A549 (cell line): ENCODE results near the gene PARP9. TPM values are rescaled to one million over a fixed set of nuclear protein-coding genes. Genes with fewer than 3 reads are reported as not detected.
A peak's percentile ranks its signal among the peaks of the same experiment; 100 is the strongest.

Source experiments
- ATAC-seq, 2 experiments: fragments of 200-7000 bp in 1 of 2; fragments of >200 bp in 1 of 2; cut with Nextera tagmentation in 1 of 2; cut with Tn5 transposase in 1 of 2; 3 replicates each; pipeline versions ENCODE4 v1.8.0 to v1.9.1; 2018 to 2020; ENCODE audit warnings: mild to moderate bottlenecking in 1 of 2, moderate library complexity in 1 of 2
- CTCF ChIA-PET: fragments of 300-600 bp; sonication (Branson Sonifier 250); formaldehyde crosslinking; extraction: SDS; loops from one replicate; lab custom pipeline; 2021; ENCODE audit warnings: antibody characterized with exemption, inconsistent platforms; lab: Yijun Ruan, JAX
- POLR2A ChIA-PET: fragments of 350-600 bp; formaldehyde crosslinking; extraction: SDS; loops from one replicate; lab custom pipeline; 2021; ENCODE audit warnings: antibody characterized with exemption, inconsistent platforms; lab: Yijun Ruan, JAX
- DNase-seq, 2 experiments: peaks; one replicate each; pipeline versions ENCODE4 v3.0.0 to v3.0.0-alpha.2; 2011 to 2016; ENCODE audit warnings: low read depth in 1 of 2, low spot score in 1 of 2
- FAIRE-seq: peaks from 2 replicates; lab custom pipeline; 2011; peaks lifted over from hg19 to GRCh38; lab: Jason Lieb, UNC
- H3K27ac ChIP-seq, 2 experiments: fragments of >200 bp; sonication (Bioruptor Twin); formaldehyde crosslinking; 3 replicates each; pipeline ENCODE4 v1.5.1; 2016 to 2017
- H3K4me1 ChIP-seq: fragments of >200 bp; sonication (Bioruptor Twin); formaldehyde crosslinking; 3 replicates; pipeline ENCODE4 v1.6.1; 2016
- H3K4me2 ChIP-seq: fragments of >200 bp; sonication (Bioruptor Twin); formaldehyde crosslinking; 3 replicates; pipeline ENCODE4 v1.6.1; 2016
- H3K4me3 ChIP-seq: fragments of >200 bp; sonication (Bioruptor Twin); formaldehyde crosslinking; 3 replicates; pipeline ENCODE4 v1.5.1; 2016
- H3K9me3 ChIP-seq: fragments of >200 bp; sonication (Bioruptor Twin); formaldehyde crosslinking; 3 replicates; pipeline ENCODE4 v1.6.1; 2016
- CBX2 ChIP-seq: fragments of 200-600 bp; sonication (generic); IDR thresholded peaks from 2 replicates; pipeline ENCODE4 v1.6.1; 2016; ENCODE audit warnings: low read depth, mild to moderate bottlenecking, borderline replicate concordance
- CBX8 ChIP-seq: fragments of 200-600 bp; sonication (generic); IDR thresholded peaks from 2 replicates; pipeline ENCODE4 v1.6.1; 2016
- EP300 ChIP-seq, 2 experiments: fragments of >200 bp; sonication (Bioruptor Twin); formaldehyde crosslinking; IDR thresholded peaks; 2 replicates in 1 of 2; 3 replicates in 1 of 2; pipeline ENCODE4 v1.6.1; 2016 to 2017
- ESRRA ChIP-seq: fragments of 150-350 bp; IDR thresholded peaks from 2 replicates; pipeline ENCODE4 v1.6.1; 2014; ENCODE audit warnings: mild to moderate bottlenecking, low read length, borderline replicate concordance
- FOSL2 ChIP-seq, 2 experiments: fragments of 450-650 bp in 1 of 2; fragments of >200 bp in 1 of 2; sonication (Bioruptor Twin) in 1 of 2; formaldehyde crosslinking; IDR thresholded peaks; 2 replicates each; pipeline versions ENCODE4 v1.5.0 to v1.6.1; 2016 to 2020; ENCODE audit warnings: mild to moderate bottlenecking in 1 of 2, moderate library complexity in 1 of 2
- FOXS1 ChIP-seq: fragments of 250-450 bp; sonication (Bioruptor Pico); IDR thresholded peaks from 2 replicates; pipeline ENCODE4 v1.5.0; 2020; ENCODE audit warnings: mild to moderate bottlenecking, moderate library complexity
- HES2 ChIP-seq: fragments of >200 bp; sonication (Bioruptor Twin); formaldehyde crosslinking; IDR thresholded peaks from 2 replicates; pipeline ENCODE4 v1.6.1; 2016
- HMGXB4 ChIP-seq: fragments of 250-450 bp; sonication (Bioruptor Pico); IDR thresholded peaks from 2 replicates; pipeline ENCODE4 v1.5.0; 2021; ENCODE audit warnings: mild to moderate bottlenecking, moderate library complexity, borderline replicate concordance
- HOXB13 ChIP-seq: fragments of 250-450 bp; sonication (Bioruptor Pico); IDR thresholded peaks from 2 replicates; pipeline ENCODE4 v1.5.0; 2020; ENCODE audit warnings: low read depth, mild to moderate bottlenecking, moderate library complexity
- JUN ChIP-seq, 2 experiments: fragments of >200 bp; sonication (Bioruptor Twin); formaldehyde crosslinking; IDR thresholded peaks; 2 replicates in 1 of 2; 3 replicates in 1 of 2; pipeline ENCODE4 v1.6.1; 2016 to 2017
- MAFK ChIP-seq: fragments of 450-650 bp; IDR thresholded peaks from 2 replicates; pipeline ENCODE4 v1.6.1; 2014; ENCODE audit not compliant: partially characterized antibody
- NFE2L2 ChIP-seq: fragments of 150-350 bp; conservative IDR thresholded peaks from 2 replicates; pipeline ENCODE4 v1.6.1; 2014; ENCODE audit warnings: low read length
- NR3C1 ChIP-seq: fragments of >200 bp; sonication (Bioruptor Twin); formaldehyde crosslinking; IDR thresholded peaks from 3 replicates; pipeline ENCODE4 v1.6.1; 2017
- RAD21 ChIP-seq, 2 experiments: fragments of >200 bp in 1 of 2; sonication (Bioruptor Twin) in 1 of 2; formaldehyde crosslinking in 1 of 2; IDR thresholded peaks in 1 of 2; conservative IDR thresholded peaks in 1 of 2; 2 replicates in 1 of 2; 3 replicates in 1 of 2; pipeline ENCODE4 v1.6.1; 2012 to 2018; ENCODE audit warnings: inconsistent platforms in 1 of 2
- RARB ChIP-seq: fragments of 250-450 bp; sonication (Bioruptor Pico); IDR thresholded peaks from 2 replicates; pipeline ENCODE4 v1.8.0; 2021; ENCODE audit warnings: mild to moderate bottlenecking, moderate library complexity
- RCOR1 ChIP-seq: fragments of 150-350 bp; IDR thresholded peaks from 2 replicates; pipeline ENCODE4 v1.6.1; 2014; ENCODE audit warnings: antibody characterized with exemption, low read length, low read depth
- RNF2 ChIP-seq: fragments of 200-600 bp; sonication (generic); IDR thresholded peaks from 2 replicates; pipeline ENCODE4 v1.6.1; 2016; ENCODE audit warnings: low read depth, mild to moderate bottlenecking, antibody characterized with exemption, moderate library complexity, borderline replicate concordance
- SMC3 ChIP-seq: fragments of >200 bp; sonication (Bioruptor Twin); formaldehyde crosslinking; IDR thresholded peaks from 3 replicates; pipeline ENCODE4 v1.6.1; 2018; ENCODE audit warnings: inconsistent platforms
- ZC3H11A ChIP-seq: fragments of 450-650 bp; IDR thresholded peaks from 2 replicates; pipeline ENCODE4 v1.6.1; 2014; ENCODE audit warnings: antibody characterized with exemption, mild to moderate bottlenecking
- WGBS: methylation state at CpG from one replicate; pipeline ENCODE4 v1.1.6; 2017; ENCODE audit errors: missing lambda C conversion rate; 5-methylcytosine and 5-hydroxymethylcytosine counted together
- polyA plus RNA-seq, 4 experiments: library from polyadenylated mRNA; depleted of rRNA in 3 of 4; stranded (reverse); fragments of >200 nt; fragmentation: RNase III in 1 of 4; extraction: RNeasy Plus Mini Kit Qiagen cat#74134 plus additional on column Dnase treatment in 1 of 4; gene quantifications; 2 replicates in 3 of 4; 3 replicates in 1 of 4; pipeline ENCODE4 v1.2.3, GENCODE V29; 2011 to 2017
- TF ChIP-seq, protein P1 (sequence below): fragments of 150-350 bp; IDR thresholded peaks from 2 replicates; pipeline ENCODE4 v1.6.1; 2014; ENCODE audit warnings: low read depth, mild to moderate bottlenecking, low read length
- TF ChIP-seq, protein P2 (sequence below): IDR thresholded peaks from 2 replicates; pipeline ENCODE4 v1.6.1; 2012; ENCODE audit warnings: low read depth, borderline replicate concordance
- TF ChIP-seq, protein P3 (sequence below): fragments of 450-650 bp; IDR thresholded peaks from 2 replicates; pipeline ENCODE4 v1.6.1; 2014; ENCODE audit warnings: antibody characterized with exemption
- TF ChIP-seq, protein P4 (sequence below): IDR thresholded peaks from 2 replicates; pipeline ENCODE4 v1.6.1; 2012
- TF ChIP-seq, protein P5 (sequence below): IDR thresholded peaks from 2 replicates; pipeline ENCODE4 v1.6.1; 2012

The PARP9 gene
- polyA plus RNA-seq, 2 of the 4 experiments (the other 2 are of a cell fraction), result 4.5 to 12.6 TPM

GRCh38 chr3:122523317-122523716, 40.8 kb downstream of the PARP9 start:
- no peaks in the 10 kb centered on the region for H3K9me3 ChIP-seq
- WGBS, result 78% methylated on average over 11 of the region's 11 CpGs
- no peaks in the 10 kb centered on the region for H3K4me1 ChIP-seq
- H3K27ac ChIP-seq, result no peak overlapping the region
- POLR2A ChIA-PET, result no interaction called here
- no peak overlapping the region for H3K4me2 ChIP-seq
- TF ChIP-seq SMC3, result no peak
- no peak for TF ChIP-seq HMGXB4 (CRISPR knock-in tag)
- no peak for TF ChIP-seq NR3C1
- TF ChIP-seq FOSL2 (IDR thresholded peaks at IDR 0.05), result no peak
- no peak for TF ChIP-seq FOSL2 (CRISPR knock-in tag; IDR thresholded peaks at IDR 0.05)
- no peak for TF ChIP-seq JUN (IDR thresholded peaks at IDR 0.05)
- DNase-seq (no peak), FAIRE-seq (no peak), ATAC-seq (no peak)
- no peak overlapping the region for H3K4me3 ChIP-seq
- CTCF ChIA-PET, result no interaction called here

- ATAC-seq (no peak), FAIRE-seq (no peak), DNase-seq (peak in 1 of 2 experiments; percentile 15)
- Histone ChIP-seq H3K4me2 (no peak overlapping the region), H3K9me3 (no peaks in the 10 kb centered on the region), H3K4me1 (no peaks in the 10 kb centered on the region), H3K4me3 (no peak overlapping the region), H3K27ac (no peak overlapping the region)
- no peak for TF ChIP-seq HOXB13 (CRISPR knock-in tag)
- TF ChIP-seq RAD21 (conservative IDR thresholded peaks at IDR 0.05 in 1 of 2, IDR thresholded peaks at IDR 0.05 in 1 of 2), result no peak
- no peak for TF ChIP-seq RCOR1
- TF ChIP-seq NFE2L2, result no peak
- TF ChIP-seq, protein P1, sequence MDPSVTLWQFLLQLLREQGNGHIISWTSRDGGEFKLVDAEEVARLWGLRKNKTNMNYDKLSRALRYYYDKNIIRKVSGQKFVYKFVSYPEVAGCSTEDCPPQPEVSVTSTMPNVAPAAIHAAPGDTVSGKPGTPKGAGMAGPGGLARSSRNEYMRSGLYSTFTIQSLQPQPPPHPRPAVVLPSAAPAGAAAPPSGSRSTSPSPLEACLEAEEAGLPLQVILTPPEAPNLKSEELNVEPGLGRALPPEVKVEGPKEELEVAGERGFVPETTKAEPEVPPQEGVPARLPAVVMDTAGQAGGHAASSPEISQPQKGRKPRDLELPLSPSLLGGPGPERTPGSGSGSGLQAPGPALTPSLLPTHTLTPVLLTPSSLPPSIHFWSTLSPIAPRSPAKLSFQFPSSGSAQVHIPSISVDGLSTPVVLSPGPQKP, result no peak
- TF ChIP-seq NR3C1, result no peak
- TF ChIP-seq CBX8, result no peak
- no peak for TF ChIP-seq ZC3H11A
- TF ChIP-seq, protein P2, sequence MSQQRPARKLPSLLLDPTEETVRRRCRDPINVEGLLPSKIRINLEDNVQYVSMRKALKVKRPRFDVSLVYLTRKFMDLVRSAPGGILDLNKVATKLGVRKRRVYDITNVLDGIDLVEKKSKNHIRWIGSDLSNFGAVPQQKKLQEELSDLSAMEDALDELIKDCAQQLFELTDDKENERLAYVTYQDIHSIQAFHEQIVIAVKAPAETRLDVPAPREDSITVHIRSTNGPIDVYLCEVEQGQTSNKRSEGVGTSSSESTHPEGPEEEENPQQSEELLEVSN, result no peak
- no peak for TF ChIP-seq MAFK
- no peak for TF ChIP-seq RARB (CRISPR knock-in tag)
- TF ChIP-seq RNF2, result no peak
- no peak for TF ChIP-seq CBX2
- TF ChIP-seq, protein P3, sequence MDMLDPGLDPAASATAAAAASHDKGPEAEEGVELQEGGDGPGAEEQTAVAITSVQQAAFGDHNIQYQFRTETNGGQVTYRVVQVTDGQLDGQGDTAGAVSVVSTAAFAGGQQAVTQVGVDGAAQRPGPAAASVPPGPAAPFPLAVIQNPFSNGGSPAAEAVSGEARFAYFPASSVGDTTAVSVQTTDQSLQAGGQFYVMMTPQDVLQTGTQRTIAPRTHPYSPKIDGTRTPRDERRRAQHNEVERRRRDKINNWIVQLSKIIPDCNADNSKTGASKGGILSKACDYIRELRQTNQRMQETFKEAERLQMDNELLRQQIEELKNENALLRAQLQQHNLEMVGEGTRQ, result no peak
- no peak for TF ChIP-seq ESRRA
- WGBS, result 66% methylated on average over 4 of the region's 4 CpGs
- CTCF ChIA-PET, result interaction anchor here (0.7 to 1.0 kb wide), 3 partner anchors 26 to 159 kb away, joined by 3 to 4 read pairs (median 3); no protein-coding TSS in a partner anchor
- POLR2A ChIA-PET, result no interaction called here
These were observed 43.2 kb downstream of the PARP9 start for GRCh38 chr3:122520861-122521260.

DNA sequence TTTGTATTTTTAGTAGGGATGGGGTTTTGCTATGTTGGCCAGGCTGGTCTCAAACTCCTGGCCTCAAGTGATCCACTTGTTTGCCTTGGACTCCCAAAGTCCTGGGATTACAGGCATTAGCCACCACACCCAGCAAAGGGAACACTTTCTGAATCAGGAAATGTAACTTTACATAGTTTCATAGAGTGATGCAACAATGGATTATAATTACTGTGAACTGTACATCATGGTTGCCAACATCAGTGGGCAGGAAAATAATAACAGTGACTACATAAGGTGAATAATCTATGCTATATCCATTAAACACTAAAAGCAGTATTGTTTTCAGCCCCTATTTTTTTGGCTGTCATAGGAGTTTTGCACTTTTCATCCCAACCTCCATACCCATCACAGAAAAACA, 44.4 kb downstream of the PARP9 start:
- no peak overlapping the region for H3K4me2 ChIP-seq
- DNase-seq (no peak), ATAC-seq (no peak), FAIRE-seq (no peak)
- no peaks in the 10 kb centered on the region for H3K9me3 ChIP-seq
- ChIA-PET POLR2A (no interaction called here), CTCF (no interaction called here)
- H3K4me1 ChIP-seq, result peaks cover 3% of the 10 kb centered on the region; the same call in 1 of the 3 replicates
- TF ChIP-seq, protein P4, sequence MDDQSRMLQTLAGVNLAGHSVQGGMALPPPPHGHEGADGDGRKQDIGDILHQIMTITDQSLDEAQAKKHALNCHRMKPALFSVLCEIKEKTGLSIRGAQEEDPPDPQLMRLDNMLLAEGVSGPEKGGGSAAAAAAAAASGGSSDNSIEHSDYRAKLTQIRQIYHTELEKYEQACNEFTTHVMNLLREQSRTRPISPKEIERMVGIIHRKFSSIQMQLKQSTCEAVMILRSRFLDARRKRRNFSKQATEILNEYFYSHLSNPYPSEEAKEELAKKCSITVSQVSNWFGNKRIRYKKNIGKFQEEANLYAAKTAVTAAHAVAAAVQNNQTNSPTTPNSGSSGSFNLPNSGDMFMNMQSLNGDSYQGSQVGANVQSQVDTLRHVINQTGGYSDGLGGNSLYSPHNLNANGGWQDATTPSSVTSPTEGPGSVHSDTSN, result no peak
- no peak for TF ChIP-seq CBX2
- TF ChIP-seq HES2, result no peak
- TF ChIP-seq, protein P5, sequence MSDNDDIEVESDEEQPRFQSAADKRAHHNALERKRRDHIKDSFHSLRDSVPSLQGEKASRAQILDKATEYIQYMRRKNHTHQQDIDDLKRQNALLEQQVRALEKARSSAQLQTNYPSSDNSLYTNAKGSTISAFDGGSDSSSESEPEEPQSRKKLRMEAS, result no peak
- no peak for TF ChIP-seq FOXS1 (CRISPR knock-in tag)
- TF ChIP-seq EP300 (IDR thresholded peaks at IDR 0.05), result no peak
- no peak overlapping the region for H3K4me3 ChIP-seq
- no peak overlapping the region; a peak in 1 of 6 replicates for H3K27ac ChIP-seq
